Ramos (cell line): ENCODE data around the gene HOXD9.

Experiments
- in situ Hi-C: fragments of 300-500 bp; cut with MboI; formaldehyde crosslinking; loops from one replicate; pipeline ENCODE4 v1.14.3; 2022; ENCODE audit warnings: low sequenced_read_pairs; ENCODE audit not compliant: unreplicated experiment

HOXD9 gene

DNA sequence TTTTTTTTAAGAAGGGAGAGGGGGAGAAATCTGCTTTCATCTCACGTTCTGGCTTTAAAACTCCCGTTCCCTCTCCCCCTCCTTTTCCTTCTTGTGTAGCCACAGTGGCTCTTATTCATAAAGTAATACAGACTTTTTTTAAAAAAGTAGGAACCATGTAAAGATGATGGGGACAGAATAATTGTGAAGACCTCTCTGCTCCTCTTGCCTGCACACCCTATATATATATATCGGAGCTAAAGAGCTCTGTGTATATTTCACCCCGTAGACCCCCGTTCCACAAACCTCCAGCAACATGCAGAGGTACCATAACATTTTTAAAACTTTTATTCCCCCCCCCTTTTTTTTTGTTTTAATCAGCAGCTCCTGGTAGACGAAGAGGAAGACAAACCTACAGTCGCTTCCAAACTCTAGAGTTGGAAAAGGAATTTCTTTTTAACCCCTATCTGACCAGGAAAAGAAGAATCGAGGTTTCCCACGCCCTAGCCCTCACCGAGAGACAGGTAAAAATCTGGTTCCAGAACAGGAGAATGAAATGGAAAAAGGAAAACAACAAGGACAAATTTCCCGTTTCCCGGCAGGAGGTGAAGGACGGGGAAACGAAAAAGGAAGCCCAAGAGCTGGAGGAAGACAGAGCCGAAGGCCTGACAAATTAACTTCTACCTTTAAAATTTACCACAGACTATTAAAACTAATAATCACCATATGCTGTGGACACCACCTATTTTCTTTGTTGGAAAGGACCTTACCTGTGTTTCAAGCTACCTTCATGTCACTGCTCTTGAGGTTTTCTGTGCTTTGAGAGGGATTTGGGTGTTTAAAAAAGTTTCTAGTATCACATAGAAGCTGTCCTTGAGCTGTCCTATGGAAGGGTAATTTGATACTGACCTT is 8.7 kb downstream of the HOXD9 start:
- in situ Hi-C loops = loop anchor here (25.0 kb wide), 2 partner anchors 681 to 1006 kb away; no protein-coding TSS in a partner anchor

DNA sequence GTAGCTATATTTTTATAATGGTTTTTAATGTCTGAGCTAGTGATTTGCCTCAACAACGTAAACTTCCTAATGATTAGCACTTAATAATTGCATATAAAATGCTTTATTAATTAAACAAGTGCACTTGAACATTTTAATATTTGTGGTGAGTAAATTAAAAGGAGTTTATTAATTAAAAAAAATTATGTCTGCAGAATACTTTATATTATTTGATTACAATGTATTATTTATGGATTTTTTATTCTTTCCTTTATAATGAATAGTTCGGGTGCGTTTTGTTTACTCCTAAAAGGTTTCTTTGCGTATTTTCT is 9.3 kb downstream of the HOXD9 start:
- in situ Hi-C loops = loop anchor here (25.0 kb wide), 2 partner anchors 680 to 1005 kb away; no protein-coding TSS in a partner anchor

DNA sequence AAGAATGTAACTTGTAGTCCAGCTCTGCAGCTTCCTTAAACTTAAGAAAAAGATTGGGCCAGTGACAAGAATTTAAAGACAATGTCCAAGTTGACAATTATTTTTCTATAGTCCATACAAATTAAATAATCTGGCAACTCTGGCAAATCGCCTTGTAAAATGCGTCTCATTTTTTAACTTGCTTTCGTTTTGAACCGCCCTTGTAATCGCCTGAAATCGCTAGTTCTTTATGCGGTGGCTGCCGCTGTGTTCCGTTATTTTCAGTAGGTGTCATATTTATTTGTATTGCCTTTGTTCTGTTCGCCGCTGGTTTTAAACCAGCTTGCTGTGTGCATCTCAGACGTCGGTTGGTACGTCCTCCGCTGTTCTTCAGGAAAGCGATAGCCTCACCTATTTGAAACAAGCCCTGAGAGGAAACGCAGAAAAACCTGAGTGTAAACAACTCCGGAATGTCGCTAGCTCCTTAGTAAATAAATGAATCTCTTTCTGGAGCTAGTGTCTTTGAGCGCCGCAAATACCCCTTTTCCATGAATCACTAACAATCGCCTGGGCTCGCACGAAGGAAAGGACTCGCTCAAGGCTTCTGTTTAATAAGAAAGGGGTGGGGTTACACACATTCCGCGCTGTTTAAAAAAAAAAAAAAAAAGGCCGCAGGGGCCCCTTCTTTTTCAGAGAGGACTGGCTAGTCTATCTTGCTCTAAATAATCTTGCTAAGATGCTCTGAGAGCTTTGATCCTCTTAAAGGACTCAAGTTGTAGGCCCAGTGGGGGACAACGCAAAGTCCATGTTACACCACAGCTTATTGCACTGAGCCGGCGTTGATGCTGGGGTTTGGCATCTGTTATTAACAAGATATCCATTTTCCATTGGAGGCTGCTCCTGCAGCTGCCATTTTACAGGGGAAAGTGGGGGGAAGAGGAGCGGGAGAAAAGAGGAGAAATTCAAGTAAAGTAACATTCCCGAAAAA is 10.0 kb downstream of the HOXD9 start:
- in situ Hi-C loops = loop anchor here (25.0 kb wide), 2 partner anchors 680 to 1005 kb away; no protein-coding TSS in a partner anchor

DNA sequence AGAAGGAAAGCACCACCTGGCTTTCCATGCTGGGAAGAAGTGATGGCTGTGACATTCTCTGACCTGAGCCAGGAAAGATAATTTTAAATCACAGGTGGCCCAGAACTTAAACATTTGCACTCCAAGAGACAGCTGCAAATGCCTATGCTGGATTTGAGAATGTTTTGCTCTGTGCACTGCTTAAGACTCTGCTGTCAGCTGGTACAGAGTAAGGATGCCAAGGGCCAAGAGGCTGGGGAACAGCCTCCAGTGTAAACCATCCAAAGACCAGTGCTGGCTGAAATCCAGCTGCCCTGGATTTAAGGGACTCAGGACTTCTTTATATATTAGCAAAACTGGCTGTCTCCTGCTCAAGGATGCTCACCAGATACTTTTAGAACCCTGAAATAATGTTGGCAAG is 10.9 kb downstream of the HOXD9 start:
- in situ Hi-C loops = loop anchor here (25.0 kb wide), 2 partner anchors 679 to 1004 kb away; no protein-coding TSS in a partner anchor

DNA sequence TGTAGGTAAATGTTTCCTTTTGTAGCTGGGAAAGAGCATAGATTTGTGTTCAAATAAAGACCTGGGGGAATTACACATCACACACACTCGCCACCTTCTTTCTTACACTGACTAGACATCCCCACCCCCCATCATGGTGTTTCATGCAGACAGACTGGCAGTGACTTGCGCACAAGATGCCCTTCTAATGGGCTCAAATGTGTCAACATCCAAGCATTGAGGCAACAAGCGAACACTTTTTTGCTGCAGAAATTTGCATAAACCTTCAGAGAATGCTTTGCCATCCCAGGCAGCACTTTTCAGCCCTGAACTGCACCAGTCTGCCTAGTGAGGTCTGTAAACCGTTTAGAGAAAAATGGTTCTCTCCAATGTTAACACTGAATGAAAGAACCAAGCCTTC is 11.5 kb downstream of the HOXD9 start:
- in situ Hi-C loops = loop anchor here (25.0 kb wide), 2 partner anchors 678 to 1003 kb away; no protein-coding TSS in a partner anchor

DNA sequence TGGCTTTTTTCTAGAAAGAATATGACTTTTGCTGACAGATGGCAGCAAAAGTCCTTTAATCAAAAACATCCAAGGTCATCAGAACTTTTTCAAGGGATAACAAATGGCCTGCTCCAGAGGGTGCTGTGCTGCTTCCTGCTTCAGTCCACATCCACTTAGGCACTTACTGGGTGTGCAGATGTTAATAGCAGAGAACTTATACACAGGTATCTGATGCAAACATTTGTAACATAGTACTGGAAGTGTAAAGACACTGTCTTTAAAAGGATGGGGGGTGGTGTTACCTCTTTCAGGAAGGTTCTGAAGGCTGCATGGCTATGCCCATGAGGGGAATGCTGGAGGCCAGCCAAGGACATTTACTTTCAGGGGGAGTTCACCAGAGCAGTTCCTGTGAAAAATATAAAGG is 12.5 kb downstream of the HOXD9 start:
- in situ Hi-C loops = loop anchor here (25.0 kb wide), 2 partner anchors 677 to 1002 kb away; no protein-coding TSS in a partner anchor

DNA sequence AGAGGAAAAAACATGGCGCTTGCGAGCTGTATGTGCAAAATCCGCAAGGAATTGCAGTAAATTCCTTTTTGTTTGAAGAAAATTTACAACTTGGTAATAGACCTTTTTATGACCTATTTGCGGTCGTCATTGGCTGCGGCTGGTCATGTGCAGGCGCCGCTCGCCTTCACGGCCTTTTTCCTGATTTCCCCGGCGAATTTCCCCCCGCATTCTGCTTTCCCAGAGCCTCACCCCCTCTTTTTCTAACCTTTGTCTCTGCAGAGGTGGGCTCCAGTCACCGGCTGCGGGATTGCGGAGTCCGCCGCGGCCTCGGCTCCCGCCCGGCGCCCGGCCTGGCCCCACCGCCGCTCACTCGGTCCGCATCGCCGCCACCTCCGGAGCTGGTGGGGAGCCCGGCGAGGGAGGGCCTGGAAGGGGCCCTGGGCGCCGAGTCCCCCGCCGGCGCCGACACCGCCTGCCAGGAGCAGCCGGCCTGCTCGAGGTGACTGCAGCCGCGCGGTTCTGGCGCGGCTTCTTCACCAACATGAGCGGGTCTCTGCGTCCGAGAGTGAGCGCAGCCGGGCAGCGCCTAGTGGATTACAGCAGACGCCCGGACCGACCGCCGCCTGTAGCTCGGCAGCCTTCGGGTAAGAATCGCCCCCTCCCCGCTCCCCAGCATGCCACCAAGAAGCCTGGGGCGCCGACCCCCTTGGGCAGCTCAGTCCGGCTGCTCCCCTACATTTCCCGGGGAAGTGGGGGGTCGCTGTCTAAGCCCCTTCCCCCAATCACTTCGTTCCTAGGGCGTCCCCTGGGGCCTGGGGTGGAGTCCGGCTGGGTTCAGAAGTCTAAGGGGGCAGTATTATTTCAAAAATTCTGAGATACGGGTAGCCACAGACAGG is 14.1 kb downstream of the HOXD9 start:
- in situ Hi-C loops = loop anchor here (25.0 kb wide), 2 partner anchors 676 to 1001 kb away; no protein-coding TSS in a partner anchor

DNA sequence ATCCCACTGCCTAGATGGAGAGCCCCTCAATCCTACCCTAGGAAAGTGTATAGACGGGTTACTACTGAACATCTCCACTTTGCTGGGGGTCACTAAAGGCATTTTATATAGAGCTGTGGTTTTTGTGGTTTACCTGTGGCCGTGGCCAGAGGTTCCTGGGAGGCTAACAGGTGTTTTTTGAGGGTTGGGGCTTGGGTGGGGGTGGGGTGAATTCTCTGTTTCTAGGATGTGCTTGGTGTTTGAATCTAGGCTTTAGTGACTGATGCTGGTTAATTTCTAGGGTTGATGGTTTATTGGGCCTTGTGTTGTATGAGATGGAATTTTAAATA is 14.7 kb downstream of the HOXD9 start:
- in situ Hi-C loops = loop anchor here (25.0 kb wide), 2 partner anchors 675 to 1000 kb away; no protein-coding TSS in a partner anchor

DNA sequence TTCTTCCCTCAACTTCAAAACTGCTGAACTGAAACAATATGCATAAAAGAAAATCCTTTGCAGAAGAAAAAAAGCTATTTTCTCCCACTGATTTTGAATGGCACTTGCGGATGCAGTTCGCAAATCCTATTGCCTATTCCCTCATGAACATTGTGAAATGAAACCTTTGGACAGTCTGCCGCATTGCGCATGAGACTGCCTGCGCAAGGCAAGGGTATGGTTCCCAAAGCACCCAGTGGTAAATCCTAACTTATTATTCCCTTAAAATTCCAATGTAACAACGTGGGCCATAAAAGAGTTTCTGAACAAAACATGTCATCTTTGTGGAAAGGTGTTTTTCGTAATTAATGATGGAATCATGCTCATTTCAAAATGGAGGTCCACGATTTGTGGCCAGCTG is 15.4 kb downstream of the HOXD9 start:
- in situ Hi-C loops = loop anchor here (25.0 kb wide), 2 partner anchors 674 to 999 kb away; no protein-coding TSS in a partner anchor

DNA sequence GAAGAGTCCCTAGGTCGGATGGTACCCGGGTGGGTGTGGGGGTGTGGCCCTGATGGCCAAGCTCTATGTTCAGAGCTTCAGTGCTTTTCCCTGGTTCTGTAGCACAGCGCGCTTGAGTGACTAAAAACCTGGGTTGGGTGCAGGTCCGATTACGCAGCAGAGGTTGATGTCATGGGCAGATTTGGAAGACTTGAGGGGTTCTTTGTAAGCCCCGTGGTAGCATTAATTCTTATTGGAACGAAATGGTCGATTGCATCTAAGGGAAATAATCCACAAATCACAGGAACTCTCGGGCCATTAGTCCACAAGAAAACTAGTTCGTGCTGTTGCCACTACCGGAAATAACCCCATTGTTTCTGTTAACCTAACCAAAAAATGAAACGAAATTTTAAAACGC is 16.0 kb downstream of the HOXD9 start:
- in situ Hi-C loops = loop anchor here (25.0 kb wide), 2 partner anchors 674 to 999 kb away; no protein-coding TSS in a partner anchor

DNA sequence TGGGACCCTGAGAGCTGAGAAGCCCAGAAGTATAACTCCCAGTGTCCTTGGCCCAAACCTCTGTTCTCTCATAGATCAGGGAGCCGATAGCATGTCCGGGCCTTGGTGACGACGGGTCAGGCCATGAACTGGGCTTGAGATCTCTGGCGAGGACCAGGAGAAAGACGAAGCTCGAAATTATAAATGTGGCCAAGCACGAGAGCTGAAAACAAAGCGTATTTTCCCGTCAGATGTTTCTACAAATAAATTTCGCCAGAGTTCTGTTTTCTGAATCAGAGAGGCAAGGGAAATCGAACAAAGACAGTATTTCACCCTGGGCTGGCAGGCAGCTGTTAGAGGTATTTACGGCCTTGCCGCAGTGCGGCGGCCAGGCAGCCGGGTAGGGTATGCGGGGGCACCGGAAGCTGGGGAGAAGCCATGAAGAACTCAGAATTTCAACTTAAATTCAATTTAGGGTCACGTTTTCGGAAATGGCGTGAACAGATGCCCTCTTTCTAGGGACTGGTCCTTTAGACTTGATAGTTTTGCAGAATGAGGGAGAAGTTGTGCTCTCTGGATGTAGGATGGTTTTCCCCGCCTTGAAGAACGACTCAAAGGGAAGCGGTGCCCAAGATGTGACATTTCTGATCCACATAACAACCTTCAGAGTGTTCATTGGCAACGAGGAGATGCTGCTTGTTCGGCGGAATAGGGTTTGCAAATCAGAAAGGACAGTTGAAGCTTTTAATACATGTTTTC is 16.6 kb downstream of the HOXD9 start:
- in situ Hi-C loops = loop anchor here (25.0 kb wide), 2 partner anchors 673 to 998 kb away; no protein-coding TSS in a partner anchor

DNA sequence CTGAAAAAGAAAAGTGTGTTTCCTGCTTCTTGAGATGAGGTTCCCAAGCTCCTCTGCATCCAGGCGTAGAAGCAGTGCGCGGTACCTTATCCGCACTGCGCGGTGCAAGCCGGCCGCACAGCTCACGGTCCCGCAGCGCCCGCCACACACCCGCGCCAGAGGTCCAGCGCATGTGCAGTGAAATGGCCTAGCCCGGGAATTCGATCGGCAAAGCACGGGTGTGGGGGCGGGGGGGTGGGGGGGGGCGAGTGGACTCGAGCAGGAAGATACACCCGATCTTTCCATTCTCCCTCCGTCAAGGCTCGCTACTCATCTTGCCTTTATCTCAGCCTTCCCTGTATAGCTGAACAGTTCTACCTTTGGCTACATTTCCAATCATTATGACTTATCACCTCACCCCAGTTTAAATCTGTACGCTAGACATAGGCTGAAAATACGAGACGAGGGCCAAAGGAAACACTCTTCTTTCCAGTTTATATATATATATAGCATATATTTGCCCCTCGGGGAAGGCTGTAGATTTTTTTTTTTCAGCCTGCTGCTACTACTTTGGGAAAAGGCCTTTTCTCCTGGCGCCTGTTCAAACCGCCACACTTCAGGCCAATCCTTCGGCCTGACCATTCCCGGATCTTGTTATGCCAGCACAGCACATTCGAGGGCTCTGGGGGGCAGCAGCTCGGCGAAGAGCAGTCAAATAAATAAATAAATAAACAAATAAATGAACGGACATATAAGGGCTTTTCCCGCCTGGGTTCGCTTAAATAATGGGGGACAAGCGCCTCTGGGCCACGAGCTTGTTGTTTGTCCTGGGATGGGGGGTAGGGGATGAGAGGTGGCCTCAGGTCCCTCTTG is 17.4 kb downstream of the HOXD9 start:
- in situ Hi-C loops = loop anchor here (5.0 to 25.0 kb wide), 3 partner anchors 312 to 997 kb away; no protein-coding TSS in a partner anchor

DNA sequence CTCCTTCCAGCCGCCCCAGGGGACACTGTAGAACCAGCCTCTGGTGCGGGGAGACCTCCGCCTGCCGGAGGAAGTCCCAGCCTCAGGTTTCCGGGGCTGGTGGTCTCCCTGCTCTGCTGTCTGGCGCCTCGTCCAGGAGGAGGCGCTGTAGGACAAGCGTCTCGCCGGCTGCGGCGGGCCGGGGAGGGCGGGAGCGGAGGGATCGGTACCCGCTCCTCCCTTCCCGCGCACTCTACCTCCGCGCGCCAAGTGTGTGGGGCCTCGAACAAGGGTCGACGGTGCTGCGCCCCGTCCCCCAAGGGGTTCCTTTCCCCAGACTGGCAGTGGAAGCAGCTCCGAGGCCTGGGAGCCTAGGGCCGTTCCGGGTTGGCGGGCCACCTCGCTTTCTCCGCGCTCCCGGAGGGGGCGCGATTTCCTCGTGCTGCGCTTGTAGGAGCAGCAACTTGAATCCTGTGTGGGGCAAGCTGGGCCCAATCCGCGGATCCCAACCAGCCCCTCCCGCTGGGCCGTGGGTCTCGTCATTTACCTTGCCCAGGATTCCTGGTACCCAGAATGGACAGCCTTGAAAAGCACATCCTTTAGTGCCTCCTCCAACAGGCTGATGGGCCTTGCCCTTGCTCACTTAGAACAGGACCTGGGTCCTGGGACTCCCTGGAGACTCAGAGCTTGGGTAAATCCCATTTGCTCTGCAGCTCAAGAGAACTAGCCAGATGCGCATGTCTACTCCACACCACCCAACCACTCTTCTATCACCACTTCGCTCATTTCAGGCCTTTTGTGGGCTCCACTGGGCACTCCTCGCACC is 18.2 kb downstream of the HOXD9 start:
- in situ Hi-C loops = loop anchor here (5.0 to 25.0 kb wide), 3 partner anchors 312 to 997 kb away; no protein-coding TSS in a partner anchor

DNA sequence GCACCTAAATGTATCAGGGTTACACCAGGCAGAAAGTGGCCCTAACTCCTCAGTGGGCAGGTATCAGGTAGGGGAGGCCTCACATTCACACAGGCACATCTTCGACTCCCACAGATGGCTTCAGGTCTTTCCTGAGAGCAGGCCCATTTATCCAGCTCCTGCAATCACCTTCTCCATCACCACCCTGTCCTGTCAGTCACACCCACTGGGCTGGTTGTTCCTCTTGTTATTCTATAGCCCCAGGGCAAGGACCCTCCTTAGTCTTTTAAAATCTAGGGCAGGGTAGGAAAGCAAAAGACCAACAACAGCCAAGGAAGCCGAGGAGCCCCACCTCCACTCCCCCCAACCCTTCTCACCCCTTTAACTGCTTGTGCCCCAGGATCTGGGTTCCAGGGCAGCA is 19.8 kb downstream of the HOXD9 start:
- in situ Hi-C loops = loop anchor here (5.0 to 25.0 kb wide), 3 partner anchors 310 to 995 kb away; no protein-coding TSS in a partner anchor

DNA sequence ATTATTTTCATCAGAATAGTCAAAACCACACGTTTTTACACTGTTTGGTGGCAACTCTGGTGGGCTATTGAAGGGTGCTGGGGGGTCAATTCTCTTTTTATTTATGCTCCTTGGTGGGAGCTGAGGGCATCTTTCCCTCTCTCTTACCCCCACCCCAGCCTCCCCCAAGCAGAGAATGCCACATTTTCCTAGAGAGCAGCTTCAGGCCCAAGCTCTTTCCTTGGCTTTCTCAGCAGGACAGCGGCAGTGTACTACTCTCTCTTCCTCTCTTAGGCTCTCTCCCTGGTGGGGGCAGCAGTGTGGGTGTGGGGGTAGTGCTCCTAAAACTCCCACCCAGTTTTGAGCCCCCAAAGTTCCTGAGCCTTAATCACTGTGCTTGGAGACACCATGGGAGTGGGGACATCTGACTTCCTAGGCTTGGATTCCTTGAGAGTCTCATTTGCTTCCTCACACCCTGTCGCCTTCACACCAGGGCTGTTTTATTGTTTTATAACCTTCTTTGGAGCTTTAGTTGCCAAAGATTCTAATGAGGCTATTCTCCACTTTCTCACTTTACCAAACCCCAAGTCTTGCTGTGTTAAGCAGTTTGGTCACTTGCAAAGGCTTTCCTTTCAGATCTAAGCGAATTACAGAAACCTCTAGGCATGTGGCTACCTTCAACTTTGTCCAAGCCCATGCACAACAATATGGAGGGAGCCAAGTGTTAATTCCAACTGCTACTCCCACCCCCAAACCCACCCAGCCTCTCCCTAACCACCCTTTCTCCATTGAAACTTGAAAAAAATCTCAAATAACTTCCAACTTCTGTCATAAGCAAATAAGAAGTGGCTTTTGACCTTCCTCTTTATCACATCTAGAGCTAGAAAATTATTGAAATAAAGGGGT is 22.8 kb downstream of the HOXD9 start:
- in situ Hi-C loops = loop anchor here (25.0 kb wide), 2 partner anchors 667 to 992 kb away; no protein-coding TSS in a partner anchor

DNA sequence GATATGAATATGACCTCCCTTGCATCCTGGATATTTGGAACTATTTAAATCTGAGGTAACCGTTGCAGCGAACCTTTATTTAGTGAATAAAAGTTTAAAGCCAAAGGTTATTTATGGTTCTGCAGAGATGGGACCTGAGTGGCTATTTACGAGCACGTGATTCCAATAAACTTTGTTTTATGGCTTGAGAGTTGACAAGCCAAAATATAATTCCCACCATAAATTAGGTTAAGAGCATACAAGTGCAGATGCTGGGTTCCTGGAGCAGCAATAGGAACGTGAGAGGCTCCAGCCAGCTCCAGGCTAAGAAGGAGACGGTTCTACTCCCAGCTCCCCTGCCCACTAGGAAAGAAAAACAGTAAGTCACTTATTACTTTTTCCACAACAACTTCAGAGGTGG is 23.6 kb downstream of the HOXD9 start:
- in situ Hi-C loops = loop anchor here (25.0 kb wide), 2 partner anchors 666 to 991 kb away; no protein-coding TSS in a partner anchor
